Head of caudate nucleus (tissue), 42 donors: Measurements from ENCODE around the gene MAP2K2.
A peak's percentile ranks its signal among the peaks of the same experiment; 100 is the strongest.
"Not testable (repeated sequence)": the region's sequence is repeated elsewhere in the genome, so short reads cannot be mapped to it uniquely, and the experiment has no call there.

Experiments used
- DNase-seq, 42 donors: peaks; one replicate each; pipeline versions ENCODE4 v3.0.0 to v3.0.0-alpha.2; 2020 to 2021; ENCODE audit warnings: mixed read lengths in 7 of 42
- intact Hi-C: fragments of 100-400 bp; cut with DNase I; formaldehyde crosslinking; loops from one replicate; pipeline ENCODE4 v1.15.0; 2022

Gene MAP2K2

DNA sequence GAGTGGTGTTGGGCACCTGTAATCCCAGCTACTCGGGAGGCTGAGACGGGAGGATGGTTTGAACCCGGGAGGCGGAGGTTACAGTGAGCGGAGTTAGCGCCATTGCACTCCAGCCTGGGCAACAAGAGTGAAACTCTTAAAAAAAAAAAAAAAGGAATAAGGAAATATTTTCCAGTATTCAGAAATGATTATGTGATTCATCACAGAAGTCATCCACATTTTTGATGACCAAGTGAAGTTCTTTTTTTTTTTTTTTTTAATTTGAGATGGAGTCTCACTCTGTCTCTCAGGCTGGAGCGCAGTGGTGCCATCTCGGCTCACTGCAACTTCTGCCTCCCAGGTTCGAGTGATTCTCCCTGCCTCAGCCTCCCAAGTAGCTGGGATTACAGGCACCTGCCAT lies 11.5 kb upstream of the MAP2K2 start:
- DNase-seq, intact Hi-C loops: not testable (repeated sequence)

GRCh38 chr19:4134351-4134750 lies 10.4 kb upstream of the MAP2K2 start:
- intact Hi-C loops: no loop called here
- no peak for DNase-seq

- intact Hi-C loops: no loop called here
- DNase-seq: no peak
Measured at GRCh38 chr19:4130744-4131438, 7.0 kb upstream of the MAP2K2 start.

- DNase-seq, intact Hi-C loops: not testable (repeated sequence)
Measured at GRCh38 chr19:4129050-4129449, 5.1 kb upstream of the MAP2K2 start.

DNA sequence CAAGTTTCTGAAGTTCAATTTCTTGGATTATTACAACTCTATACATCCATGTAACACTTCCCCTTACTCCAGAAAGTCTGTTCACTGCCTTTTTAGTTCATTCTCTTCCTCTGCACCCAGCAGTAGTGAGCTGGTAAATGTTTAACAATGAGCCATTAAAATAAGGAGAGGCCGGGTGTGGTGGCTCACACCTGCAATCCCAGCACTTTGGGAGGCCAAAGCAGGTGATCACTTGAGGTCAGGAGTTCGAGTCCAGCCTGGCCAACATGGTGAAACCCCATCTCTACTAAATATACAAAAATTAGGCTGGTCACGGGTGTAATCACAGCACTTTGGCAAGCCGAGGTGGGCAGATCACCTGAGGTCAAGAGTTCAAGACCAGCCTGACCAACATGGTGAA lies 3.4 kb upstream of the MAP2K2 start:
- DNase-seq, intact Hi-C loops: not testable (repeated sequence)

DNA sequence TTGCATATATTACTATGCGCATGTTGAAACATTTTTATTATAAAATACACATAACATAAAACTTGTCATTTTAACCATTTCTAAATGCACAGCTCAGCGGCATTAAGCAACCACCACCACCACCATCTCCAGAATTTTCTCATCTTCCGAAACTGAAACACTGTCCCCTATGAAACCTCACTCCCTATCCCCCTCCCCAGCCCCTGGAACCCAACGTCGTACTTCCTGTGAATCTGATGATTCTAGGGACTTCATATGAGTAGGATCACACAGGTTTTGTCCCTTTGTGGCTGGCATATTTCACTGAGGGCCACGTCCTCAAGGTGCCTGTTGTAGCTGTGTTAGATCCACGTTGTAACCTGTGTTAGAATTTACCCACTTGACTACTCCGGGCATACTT lies 716 bp upstream of the MAP2K2 start:
- intact Hi-C loops: loop anchor here (5.0 kb wide), 3 partner anchors 57 to 117 kb away; partner anchors contain the start of genes ANKRD24, PIAS4, SIRT6 and ZBTB7A
- no peak for DNase-seq

- no peak for DNase-seq
- intact Hi-C loops: loop anchor here (5.0 kb wide), 3 partner anchors 55 to 115 kb away; partner anchors contain the start of genes ANKRD24, PIAS4, SIRT6 and ZBTB7A
Measured at GRCh38 chr19:4122480-4122879, 1.4 kb downstream of the MAP2K2 start.

DNA sequence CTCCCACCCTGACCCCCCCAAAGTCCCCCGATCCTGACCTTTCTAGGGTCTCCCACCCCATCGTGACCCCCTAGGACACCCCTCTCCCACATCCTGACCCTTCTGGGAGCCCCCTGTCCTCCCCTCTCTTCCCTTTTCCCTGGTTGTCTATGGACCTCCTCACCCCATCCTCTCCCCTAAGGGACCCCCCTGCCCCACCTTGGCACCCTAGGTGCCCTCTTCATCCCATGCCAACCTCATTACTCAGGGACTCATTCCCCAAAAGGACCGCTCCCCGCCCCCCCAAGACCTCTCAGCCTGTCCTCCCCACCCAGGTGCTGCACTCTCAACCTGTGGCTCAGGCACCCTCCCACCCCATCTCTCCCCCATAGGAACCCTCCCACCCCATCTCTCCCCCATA lies 2.1 kb downstream of the MAP2K2 start:
- DNase-seq: no peak
- intact Hi-C loops: loop anchor here (5.0 kb wide), 3 partner anchors 55 to 115 kb away; partner anchors contain the start of genes ANKRD24, PIAS4, SIRT6 and ZBTB7A

DNA sequence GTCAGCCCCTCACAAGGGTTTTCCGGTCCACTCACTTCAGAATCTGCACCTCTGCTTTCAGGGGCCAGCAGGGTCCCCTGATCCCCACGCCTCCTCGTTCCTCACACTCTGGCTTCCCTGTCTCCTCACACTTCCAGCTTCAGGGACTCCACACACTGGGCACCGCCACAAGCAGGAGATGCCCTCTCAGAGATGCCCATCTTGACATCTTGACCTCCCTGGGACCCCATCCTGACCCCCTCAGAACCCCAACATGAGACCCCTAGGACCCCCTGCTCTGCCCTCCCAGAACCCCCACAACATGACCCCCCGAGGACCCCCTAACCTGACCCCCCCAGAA lies 2.7 kb downstream of the MAP2K2 start:
- DNase-seq: no peak
- intact Hi-C loops: loop anchor here (5.0 kb wide), 3 partner anchors 54 to 114 kb away; partner anchors contain the start of genes ANKRD24, PIAS4, SIRT6 and ZBTB7A

DNA sequence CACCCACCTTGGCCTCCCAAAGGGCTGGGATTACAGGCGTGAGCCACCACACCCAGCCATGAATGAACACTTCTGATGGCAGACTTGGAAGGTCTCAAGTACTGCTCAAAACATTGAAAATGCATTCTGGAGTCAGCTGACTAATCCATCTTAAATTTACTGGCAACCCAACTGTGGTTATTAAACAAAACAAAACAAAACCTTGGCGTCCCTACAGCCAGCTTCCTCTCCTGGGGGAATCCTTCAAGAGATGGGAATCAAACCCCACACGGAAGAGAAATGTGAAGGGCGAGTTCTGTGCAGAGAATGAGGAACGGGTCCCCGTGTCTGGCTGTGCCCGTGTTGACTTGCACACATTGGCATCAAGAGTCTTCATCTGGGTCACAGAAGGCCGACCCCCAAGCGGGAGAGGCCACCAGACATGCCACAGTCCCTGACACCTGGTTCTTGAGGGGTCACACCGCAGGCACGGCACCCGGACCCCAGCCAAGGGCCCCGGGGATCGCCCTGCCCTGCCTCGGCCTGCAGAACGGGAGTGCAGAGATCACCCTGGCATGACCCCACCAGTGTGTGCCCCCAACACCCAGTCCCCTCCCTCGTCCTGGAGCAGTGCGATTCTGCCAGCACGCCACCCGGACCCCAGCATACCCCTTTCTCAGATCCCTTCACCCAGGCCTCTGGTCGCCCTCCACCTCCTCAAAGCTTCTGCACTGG lies 3.2 kb downstream of the MAP2K2 start:
- DNase-seq: no peak
- intact Hi-C loops: loop anchor here (5.0 kb wide), 3 partner anchors 53 to 113 kb away; partner anchors contain the start of genes ANKRD24, PIAS4, SIRT6 and ZBTB7A

DNA sequence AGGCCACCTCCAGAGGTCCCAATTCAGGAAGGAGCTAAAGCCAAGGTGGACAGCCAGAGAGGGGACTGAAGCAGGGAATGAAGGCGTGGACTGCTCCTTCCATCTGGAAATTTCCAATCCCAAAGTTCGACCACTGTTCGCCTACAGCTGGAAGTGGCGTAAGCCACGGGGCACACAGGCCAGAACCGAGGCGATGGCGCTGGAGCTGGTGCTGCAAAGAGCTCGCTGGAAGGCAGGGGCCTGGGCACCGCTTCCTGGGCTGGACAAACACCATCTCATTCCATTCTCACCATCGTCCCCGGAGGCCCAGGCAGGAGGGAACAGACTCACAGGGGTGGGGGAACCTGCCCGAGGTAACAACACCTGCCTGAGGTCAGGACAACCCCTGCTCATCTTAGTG lies 4.2 kb downstream of the MAP2K2 start:
- intact Hi-C loops: loop anchor here (5.0 kb wide), 3 partner anchors 52 to 112 kb away; partner anchors contain the start of genes ANKRD24, PIAS4, SIRT6 and ZBTB7A

DNA sequence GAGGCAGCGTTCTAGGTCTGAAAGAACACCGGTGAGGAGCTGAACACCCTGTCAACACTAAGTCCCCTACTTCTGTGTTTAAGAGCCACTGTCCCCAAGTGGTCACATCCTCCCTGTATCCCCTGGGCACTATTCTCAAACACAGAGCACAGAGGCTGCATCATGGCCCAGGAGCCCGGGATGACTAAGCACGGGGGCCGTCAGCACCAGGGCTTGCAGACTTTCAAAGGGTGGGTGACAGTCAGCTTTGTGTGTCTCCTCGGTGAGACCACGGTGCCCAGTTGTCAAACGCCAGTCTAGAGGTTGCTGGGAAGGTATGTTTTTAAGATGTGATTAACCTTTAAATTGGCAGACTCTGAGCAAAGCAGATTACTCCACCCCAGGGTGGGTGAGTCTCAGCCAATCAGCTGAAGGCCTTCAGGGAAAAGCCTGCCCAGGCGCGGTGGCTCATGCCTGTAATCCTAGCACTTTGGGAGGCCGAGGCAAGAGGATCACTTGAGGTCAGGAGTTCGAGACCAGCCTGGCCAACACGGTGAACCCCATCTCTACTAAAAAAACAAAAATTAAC lies 8.0 kb downstream of the MAP2K2 start:
- intact Hi-C loops: no loop called here
- peak in 26 of 42 donors; percentile 19 to 74 (median 44) for DNase-seq

More for the DNA sequence above, 4.2 kb downstream of the MAP2K2 start:
- DNase-seq: no peak

- intact Hi-C loops: no loop called here
- peak; percentile 47 to 94 (median 78) for DNase-seq
Measured at GRCh38 chr19:4115050-4115817, 8.7 kb downstream of the MAP2K2 start.

- intact Hi-C loops: no loop called here
Measured at GRCh38 chr19:4114181-4114580, 9.7 kb downstream of the MAP2K2 start.

GRCh38 chr19:4113398-4114088 lies 10.4 kb downstream of the MAP2K2 start:
- intact Hi-C loops: no loop called here

More at GRCh38 chr19:4114181-4114580, 9.7 kb downstream of the MAP2K2 start:
- DNase-seq: no peak

GRCh38 chr19:4112367-4112766 lies 11.6 kb downstream of the MAP2K2 start:
- intact Hi-C loops: no loop called here
- no peak for DNase-seq

More at GRCh38 chr19:4113398-4114088, 10.4 kb downstream of the MAP2K2 start:
- DNase-seq: no peak

DNA sequence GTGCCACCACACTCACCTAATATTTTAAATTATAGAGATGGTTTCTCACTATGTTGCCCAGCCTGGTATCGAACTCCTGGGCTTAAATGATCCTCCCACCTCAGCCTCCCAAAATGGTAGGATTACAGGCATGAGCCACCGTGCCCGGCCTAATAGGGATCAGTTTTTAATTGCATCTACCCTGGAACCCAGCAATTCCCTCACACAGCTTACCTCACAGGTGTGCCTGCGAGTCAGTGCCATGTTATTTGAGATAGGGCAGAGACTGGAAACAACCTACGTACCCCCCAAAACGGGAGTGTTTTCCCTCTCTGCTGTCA lies 14.3 kb downstream of the MAP2K2 start:
- intact Hi-C loops: no loop called here
- no peak for DNase-seq

DNA sequence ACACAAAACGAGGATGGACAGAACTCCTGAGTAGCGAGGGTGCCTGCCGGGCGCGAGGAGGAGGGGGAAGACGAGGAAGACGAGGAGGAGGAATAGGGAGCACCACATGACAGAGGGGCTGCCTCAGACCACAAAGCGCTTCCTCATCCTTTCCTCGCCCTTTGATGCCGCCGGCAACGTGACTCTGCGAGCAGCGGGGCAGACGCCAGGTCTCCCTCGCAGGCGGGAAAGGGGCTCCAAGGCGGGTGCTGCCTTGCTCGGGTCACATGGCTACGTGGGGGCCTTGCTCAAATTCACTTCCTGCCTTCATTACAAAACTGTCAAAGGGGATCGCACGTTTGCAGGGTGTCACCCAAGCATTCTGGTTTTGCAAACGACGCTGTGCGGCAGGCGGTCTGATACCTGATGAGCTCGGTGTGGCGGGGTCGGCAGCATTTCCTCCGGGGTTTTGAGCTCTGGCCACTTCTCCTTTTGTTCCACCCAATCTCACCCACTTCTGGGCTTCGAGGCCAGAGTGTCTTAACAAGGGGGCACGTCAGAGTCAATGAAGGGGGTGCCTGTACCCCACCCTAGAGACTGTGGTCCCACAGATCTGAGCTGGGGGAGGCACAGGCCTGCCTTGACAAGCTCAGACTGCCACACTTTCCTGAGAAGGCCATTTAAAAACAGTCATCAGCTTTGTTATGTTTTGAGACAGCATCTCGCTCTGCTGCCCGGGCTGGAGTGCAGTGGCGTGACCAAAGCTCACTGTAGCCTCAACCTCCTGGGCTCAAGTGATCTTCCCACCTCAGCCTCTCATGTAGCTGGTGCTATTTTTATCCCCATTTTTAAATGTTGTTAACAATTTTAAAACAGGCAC lies 14.9 kb downstream of the MAP2K2 start:
- intact Hi-C loops: no loop called here
- no peak for DNase-seq
